HK-2 (cell line): ENCODE results near the gene TBC1D16.

Experiments
- DNase-seq: peaks from one replicate; pipeline ENCODE4 v3.0.0-alpha.2; 2018; ENCODE audit not compliant: unreplicated experiment

The TBC1D16 gene

GRCh38 chr17:79939755-79940458 lies 95.8 kb downstream of the TBC1D16 start:
- DNase-seq: no peak

- no peak for DNase-seq
These were observed 96.6 kb downstream of the TBC1D16 start for GRCh38 chr17:79939094-79939435.

GRCh38 chr17:79938336-79939093 lies 97.2 kb downstream of the TBC1D16 start:
- DNase-seq: no peak

GRCh38 chr17:79937391-79938335 lies 98.0 kb downstream of the TBC1D16 start:
- no peak for DNase-seq

- no peak for DNase-seq
These were observed 98.9 kb downstream of the TBC1D16 start for GRCh38 chr17:79936641-79937381.

- DNase-seq: no peak
These were observed 99.6 kb downstream of the TBC1D16 start for GRCh38 chr17:79936050-79936449.

GRCh38 chr17:79935197-79935885 lies 100.3 kb downstream of the TBC1D16 start:
- no peak for DNase-seq

GRCh38 chr17:79934653-79934970 lies 101.1 kb downstream of the TBC1D16 start:
- DNase-seq: no peak

- peak; percentile 27 for DNase-seq
These were observed 101.6 kb downstream of the TBC1D16 start for GRCh38 chr17:79933863-79934652.

GRCh38 chr17:79932451-79933306 lies 103.0 kb downstream of the TBC1D16 start:
- DNase-seq: no peak

- DNase-seq: no peak
These were observed 103.8 kb downstream of the TBC1D16 start for GRCh38 chr17:79931817-79932309.

- peak; percentile 36 for DNase-seq
These were observed 104.5 kb downstream of the TBC1D16 start for GRCh38 chr17:79930877-79931816.

GRCh38 chr17:79930062-79930876 lies 105.4 kb downstream of the TBC1D16 start:
- no peak for DNase-seq

GRCh38 chr17:79929257-79930061 lies 106.2 kb downstream of the TBC1D16 start:
- DNase-seq: no peak

- no peak for DNase-seq
These were observed 107.0 kb downstream of the TBC1D16 start for GRCh38 chr17:79928502-79929256.
